ENCODE results near the gene ABHD17A.

The ABHD17A gene

GRCh38 chr19:1858412-1859081 lies 26.7 kb downstream of the ABHD17A start:
- Histone ChIP-seq H2AK5ac (ENCODE audit: low read length) (no peak overlapping the region), H2BK12ac (ENCODE audit: low read length) (no peak overlapping the region), H4K8ac (ENCODE audit: low read depth, low read length) (no peak overlapping the region), H3K23ac (ENCODE audit: low read length) (no peak overlapping the region), H2BK5ac (ENCODE audit: low read depth, low read length, poor library complexity) (no peak overlapping the region), H3K4me3 (ENCODE audit: low read depth, low read length) (no peak overlapping the region), H3K18ac (ENCODE audit: low read length) (no peak overlapping the region), H3K9ac (ENCODE audit: low read length) (no peak overlapping the region), H2AFZ (ENCODE audit: insufficient read depth, low read length, poor library complexity) (no peak overlapping the region), H3K4ac (ENCODE audit: low read depth, low read length) (no peak overlapping the region), H3K14ac (ENCODE audit: low read length) (no peak overlapping the region), H2BK120ac (ENCODE audit: insufficient read depth, low read length, poor library complexity) (no peak overlapping the region), H3K4me1 (ENCODE audit: control insufficient read depth in 1 of 2, insufficient read depth in 2 of 2, low read length in 2 of 2) (peaks cover 36 to 39% of the 10 kb centered on the region in 2 experiments), H3K79me2 (ENCODE audit: control insufficient read depth, insufficient read depth, low read length, poor library complexity) (peaks cover 9% of the 10 kb centered on the region), H3K36me3 (ENCODE audit: control insufficient read depth in 1 of 2, insufficient read depth in 2 of 2, low read length in 2 of 2) (peaks cover 0 to 3% of the 10 kb centered on the region in 2 experiments), H4K12ac (ENCODE audit: low read depth, low read length) (no peak overlapping the region), H3K79me1 (ENCODE audit: low read length) (peaks cover 6% of the 10 kb centered on the region), H3K27me3 (ENCODE audit: insufficient read depth, low read length) (peaks cover 10% of the 10 kb centered on the region), H3K4me2 (ENCODE audit: low read length) (no peak overlapping the region), H3K27ac (ENCODE audit: low read depth, low read length) (no peak overlapping the region), H3K9me3 (ENCODE audit: insufficient read depth, low read depth, low read length) (no peaks in the 10 kb centered on the region), H4K91ac (ENCODE audit: low read depth, low read length) (no peak overlapping the region)
- no peak for DNase-seq
- WGBS (ENCODE audit: extremely low coverage, insufficient coverage, insufficient read length): no CpG with 5 or more reads among the region's 10 CpGs

DNA sequence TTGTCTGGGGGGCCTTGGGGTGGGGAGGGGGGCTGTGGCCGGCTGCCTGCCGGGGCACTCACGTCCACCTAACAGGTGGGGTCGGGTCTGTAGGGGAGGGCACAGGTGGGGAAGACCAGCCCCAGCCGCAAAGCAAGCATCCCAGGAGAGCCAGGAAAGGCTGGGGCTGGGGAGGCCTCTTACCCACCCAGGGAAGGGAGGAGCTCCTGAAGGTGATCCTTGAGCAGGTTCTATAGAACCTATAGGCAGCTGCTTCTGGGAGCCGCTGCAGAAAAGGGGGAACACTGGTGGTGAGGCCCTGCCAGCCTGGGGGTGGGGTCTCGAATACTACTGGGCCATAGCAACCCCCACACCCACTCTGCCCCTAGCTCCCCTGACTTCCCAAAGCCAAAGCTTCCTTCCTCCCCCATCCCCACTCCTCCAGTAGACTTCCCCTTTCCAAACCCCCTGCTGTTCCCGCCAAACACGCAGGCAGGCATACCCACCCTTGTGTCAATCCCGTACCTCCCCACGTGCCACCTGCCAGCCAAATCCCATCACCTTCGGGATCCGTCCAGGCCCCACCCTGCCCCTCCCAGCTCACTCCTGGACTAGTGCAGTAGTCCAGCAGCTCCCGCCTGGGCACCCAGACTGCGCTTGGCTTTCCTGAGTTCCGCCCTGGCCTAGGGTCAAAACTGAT lies 27.5 kb downstream of the ABHD17A start:
- no peak overlapping the region for H4K12ac ChIP-seq (ENCODE audit: low read depth, low read length)
- no peak overlapping the region for H3K18ac ChIP-seq (ENCODE audit: low read length)
- H3K9ac ChIP-seq (ENCODE audit: low read length): no peak overlapping the region
- peaks cover 10% of the 10 kb centered on the region for H3K27me3 ChIP-seq (ENCODE audit: insufficient read depth, low read length)
- H3K4ac ChIP-seq (ENCODE audit: low read depth, low read length): no peak overlapping the region
- H2BK5ac ChIP-seq (ENCODE audit: low read depth, low read length, poor library complexity): no peak overlapping the region
- no peak for DNase-seq
- H2BK120ac ChIP-seq (ENCODE audit: insufficient read depth, low read length, poor library complexity): no peak overlapping the region
- H2AFZ ChIP-seq (ENCODE audit: insufficient read depth, low read length, poor library complexity): no peak overlapping the region
- no peak overlapping the region for H3K14ac ChIP-seq (ENCODE audit: low read length)
- H3K36me3 ChIP-seq (ENCODE audit: control insufficient read depth in 1 of 2, insufficient read depth in 2 of 2, low read length in 2 of 2): peaks cover 0 to 3% of the 10 kb centered on the region in 2 experiments
- no peak overlapping the region for H4K8ac ChIP-seq (ENCODE audit: low read depth, low read length)
- no peak overlapping the region for H4K91ac ChIP-seq (ENCODE audit: low read depth, low read length)
- WGBS (ENCODE audit: extremely low coverage, insufficient coverage, insufficient read length): no CpG with 5 or more reads among the region's 16 CpGs
- H3K79me1 ChIP-seq (ENCODE audit: low read length): peaks cover 5% of the 10 kb centered on the region
- no peak overlapping the region for H3K4me3 ChIP-seq (ENCODE audit: low read depth, low read length)
- H3K23ac ChIP-seq (ENCODE audit: low read length): no peak overlapping the region
- no peaks in the 10 kb centered on the region for H3K9me3 ChIP-seq (ENCODE audit: insufficient read depth, low read depth, low read length)
- H2AK5ac ChIP-seq (ENCODE audit: low read length): no peak overlapping the region
- H3K27ac ChIP-seq (ENCODE audit: low read depth, low read length): no peak overlapping the region
- peaks cover 36 to 40% of the 10 kb centered on the region in 2 experiments for H3K4me1 ChIP-seq (ENCODE audit: control insufficient read depth in 1 of 2, insufficient read depth in 2 of 2, low read length in 2 of 2)
- H2BK12ac ChIP-seq (ENCODE audit: low read length): no peak overlapping the region
- peak overlapping the region; percentile 82 for H3K4me2 ChIP-seq (ENCODE audit: low read length)
- peaks cover 7% of the 10 kb centered on the region for H3K79me2 ChIP-seq (ENCODE audit: control insufficient read depth, insufficient read depth, low read length, poor library complexity)

DNA sequence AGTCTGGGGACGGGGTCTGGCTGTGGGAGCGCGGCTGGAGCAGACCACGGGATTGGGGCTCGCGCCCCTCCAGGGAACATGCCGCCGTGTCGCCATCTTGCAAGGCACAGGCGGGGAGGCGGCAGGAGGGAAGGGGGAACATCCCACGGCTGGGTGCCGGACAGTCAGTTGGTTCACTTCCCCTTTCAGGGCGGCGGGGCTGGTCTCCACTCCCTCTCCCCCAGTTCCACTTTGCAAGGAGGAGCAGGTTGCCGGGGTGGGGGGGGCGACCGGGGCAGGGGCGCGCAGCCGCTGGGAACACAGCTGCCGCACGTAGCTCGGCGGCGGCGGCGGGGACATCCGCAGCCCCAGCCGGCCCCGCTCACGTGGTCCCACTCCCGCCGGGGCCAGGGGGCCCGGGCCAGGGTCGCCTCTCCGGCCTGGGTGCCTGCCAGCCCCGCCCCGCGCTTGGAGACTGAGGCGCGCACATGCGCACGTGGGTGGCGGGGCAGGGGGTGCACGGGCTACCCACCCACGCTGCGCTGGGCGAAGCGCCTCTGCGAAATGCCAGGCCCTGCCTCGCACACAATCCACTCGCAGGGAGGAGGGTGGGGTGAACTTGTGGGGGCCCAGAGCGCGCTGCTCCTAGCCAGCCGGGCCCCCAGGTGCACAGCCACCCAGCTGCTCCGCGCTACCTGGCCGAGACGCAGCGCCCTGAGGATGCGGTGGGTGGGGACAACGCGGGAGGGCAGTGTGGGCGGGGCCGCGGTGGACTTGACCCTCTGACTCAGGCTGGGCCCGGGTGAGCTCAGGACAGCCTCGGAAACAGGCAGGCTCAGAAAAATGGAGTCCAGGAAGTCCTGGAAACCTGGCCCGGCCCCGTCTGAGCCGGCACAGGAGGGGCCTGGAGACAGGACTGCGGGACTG lies 28.3 kb downstream of the ABHD17A start:
- Histone ChIP-seq H3K4me2 (ENCODE audit: low read length) (peak overlapping the region; percentile 82), H3K79me2 (ENCODE audit: control insufficient read depth, insufficient read depth, low read length, poor library complexity) (peaks cover 7% of the 10 kb centered on the region), H2BK12ac (ENCODE audit: low read length) (no peak overlapping the region), H3K18ac (ENCODE audit: low read length) (no peak overlapping the region), H3K27me3 (ENCODE audit: insufficient read depth, low read length) (peaks cover 5% of the 10 kb centered on the region), H2AFZ (ENCODE audit: insufficient read depth, low read length, poor library complexity) (peak overlapping the region; percentile 8), H2BK5ac (ENCODE audit: low read depth, low read length, poor library complexity) (no peak overlapping the region), H3K4ac (ENCODE audit: low read depth, low read length) (no peak overlapping the region), H3K9ac (ENCODE audit: low read length) (no peak overlapping the region), H4K12ac (ENCODE audit: low read depth, low read length) (no peak overlapping the region), H3K14ac (ENCODE audit: low read length) (no peak overlapping the region), H3K4me1 (ENCODE audit: control insufficient read depth in 1 of 2, insufficient read depth in 2 of 2, low read length in 2 of 2) (peaks cover 34 to 36% of the 10 kb centered on the region in 2 experiments), H3K36me3 (ENCODE audit: control insufficient read depth in 1 of 2, insufficient read depth in 2 of 2, low read length in 2 of 2) (peaks cover 0 to 3% of the 10 kb centered on the region in 2 experiments), H4K91ac (ENCODE audit: low read depth, low read length) (no peak overlapping the region), H3K9me3 (ENCODE audit: insufficient read depth, low read depth, low read length) (no peaks in the 10 kb centered on the region), H4K8ac (ENCODE audit: low read depth, low read length) (no peak overlapping the region), H3K4me3 (ENCODE audit: low read depth, low read length) (peak overlapping the region; percentile 34), H2AK5ac (ENCODE audit: low read length) (no peak overlapping the region), H3K79me1 (ENCODE audit: low read length) (peaks cover 4% of the 10 kb centered on the region), H2BK120ac (ENCODE audit: insufficient read depth, low read length, poor library complexity) (no peak overlapping the region), H3K23ac (ENCODE audit: low read length) (no peak overlapping the region), H3K27ac (ENCODE audit: low read depth, low read length) (no peak overlapping the region)
- DNase-seq: peak; percentile 89 to 93
- no CpG with 5 or more reads among the region's 73 CpGs for WGBS (ENCODE audit: extremely low coverage, insufficient coverage, insufficient read length)

DNA sequence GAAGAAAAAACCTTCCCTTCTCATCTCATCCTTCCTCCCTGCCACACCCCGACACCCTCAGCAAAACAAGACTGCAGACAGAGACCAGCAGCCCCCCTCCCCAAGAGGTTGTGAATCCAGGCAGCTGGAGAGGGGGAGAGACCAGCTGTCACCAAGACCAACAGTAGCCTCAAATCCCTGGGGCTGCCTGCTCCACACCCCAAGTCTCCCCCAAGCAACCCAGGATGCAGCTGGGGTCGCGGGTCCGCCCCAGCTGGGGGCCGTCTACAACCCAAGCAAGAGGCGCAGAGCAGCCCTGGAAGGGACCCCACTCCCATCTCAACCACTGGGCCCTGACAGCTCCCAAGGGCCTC lies 29.0 kb downstream of the ABHD17A start:
- Histone ChIP-seq H3K9ac (ENCODE audit: low read length) (no peak overlapping the region), H3K79me1 (ENCODE audit: low read length) (peaks cover 4% of the 10 kb centered on the region), H3K23ac (ENCODE audit: low read length) (no peak overlapping the region), H3K18ac (ENCODE audit: low read length) (no peak overlapping the region), H2BK12ac (ENCODE audit: low read length) (no peak overlapping the region), H4K12ac (ENCODE audit: low read depth, low read length) (no peak overlapping the region), H3K79me2 (ENCODE audit: control insufficient read depth, insufficient read depth, low read length, poor library complexity) (peaks cover 5% of the 10 kb centered on the region), H3K4me3 (ENCODE audit: low read depth, low read length) (no peak overlapping the region), H4K91ac (ENCODE audit: low read depth, low read length) (no peak overlapping the region), H2AFZ (ENCODE audit: insufficient read depth, low read length, poor library complexity) (peak overlapping the region; percentile 8), H3K9me3 (ENCODE audit: insufficient read depth, low read depth, low read length) (no peaks in the 10 kb centered on the region), H4K8ac (ENCODE audit: low read depth, low read length) (no peak overlapping the region), H3K36me3 (ENCODE audit: control insufficient read depth in 1 of 2, insufficient read depth in 2 of 2, low read length in 2 of 2) (peaks cover 0 to 3% of the 10 kb centered on the region in 2 experiments), H2BK5ac (ENCODE audit: low read depth, low read length, poor library complexity) (no peak overlapping the region), H3K4me2 (ENCODE audit: low read length) (peak overlapping the region; percentile 34), H3K27ac (ENCODE audit: low read depth, low read length) (no peak overlapping the region), H3K4me1 (ENCODE audit: control insufficient read depth in 1 of 2, insufficient read depth in 2 of 2, low read length in 2 of 2) (peaks cover 29 to 32% of the 10 kb centered on the region in 2 experiments), H3K4ac (ENCODE audit: low read depth, low read length) (no peak overlapping the region), H2BK120ac (ENCODE audit: insufficient read depth, low read length, poor library complexity) (no peak overlapping the region), H2AK5ac (ENCODE audit: low read length) (no peak overlapping the region), H3K14ac (ENCODE audit: low read length) (no peak overlapping the region), H3K27me3 (ENCODE audit: insufficient read depth, low read length) (peaks cover under 1% of the 10 kb centered on the region)
- no CpG with 5 or more reads among the region's 6 CpGs for WGBS (ENCODE audit: extremely low coverage, insufficient coverage, insufficient read length)
- DNase-seq: no peak
